DMS53 treated with DMSO at 0.1 percent for 48 hours (cell line): Measurements from ENCODE around the gene GABARAPL2.
"Not testable (repeated sequence)": the region's sequence is repeated elsewhere in the genome, so short reads cannot be mapped to it uniquely, and the experiment has no call there.

ENCODE experiments used
- DNase-seq: peaks from one replicate; lab custom pipeline; 2025; ENCODE audit not compliant: unreplicated experiment; lab: John Stamatoyannopoulos, UW

GABARAPL2 gene

GRCh38 chr16:75590920-75591843 is 25.0 kb downstream of the GABARAPL2 start:
- DNase-seq, result no peak

DNA sequence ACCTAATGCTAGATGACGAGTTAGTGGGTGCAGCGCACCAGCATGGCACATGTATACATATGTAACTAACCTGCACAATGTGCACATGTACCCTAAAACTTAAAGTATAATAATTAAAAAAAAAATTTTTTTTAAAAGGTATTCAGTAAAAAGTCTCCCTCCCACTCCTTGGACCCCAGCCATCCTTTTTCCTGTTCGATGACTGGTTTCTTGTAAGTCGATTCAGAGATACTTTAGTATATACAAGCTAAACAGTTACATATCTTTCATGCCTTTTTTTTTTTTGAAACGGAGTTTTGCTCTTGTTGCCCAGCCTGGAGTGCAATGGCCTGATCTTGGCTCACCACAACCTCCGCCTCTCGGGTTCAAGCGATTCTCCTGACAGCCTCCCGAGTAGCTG is 25.7 kb downstream of the GABARAPL2 start:
- DNase-seq, result not testable (repeated sequence)

GRCh38 chr16:75593308-75593707 is 27.1 kb downstream of the GABARAPL2 start:
- DNase-seq, result no peak

- DNase-seq, result peak; percentile 46
Observed at GRCh38 chr16:75593825-75594820, 27.9 kb downstream of the GABARAPL2 start.

DNA sequence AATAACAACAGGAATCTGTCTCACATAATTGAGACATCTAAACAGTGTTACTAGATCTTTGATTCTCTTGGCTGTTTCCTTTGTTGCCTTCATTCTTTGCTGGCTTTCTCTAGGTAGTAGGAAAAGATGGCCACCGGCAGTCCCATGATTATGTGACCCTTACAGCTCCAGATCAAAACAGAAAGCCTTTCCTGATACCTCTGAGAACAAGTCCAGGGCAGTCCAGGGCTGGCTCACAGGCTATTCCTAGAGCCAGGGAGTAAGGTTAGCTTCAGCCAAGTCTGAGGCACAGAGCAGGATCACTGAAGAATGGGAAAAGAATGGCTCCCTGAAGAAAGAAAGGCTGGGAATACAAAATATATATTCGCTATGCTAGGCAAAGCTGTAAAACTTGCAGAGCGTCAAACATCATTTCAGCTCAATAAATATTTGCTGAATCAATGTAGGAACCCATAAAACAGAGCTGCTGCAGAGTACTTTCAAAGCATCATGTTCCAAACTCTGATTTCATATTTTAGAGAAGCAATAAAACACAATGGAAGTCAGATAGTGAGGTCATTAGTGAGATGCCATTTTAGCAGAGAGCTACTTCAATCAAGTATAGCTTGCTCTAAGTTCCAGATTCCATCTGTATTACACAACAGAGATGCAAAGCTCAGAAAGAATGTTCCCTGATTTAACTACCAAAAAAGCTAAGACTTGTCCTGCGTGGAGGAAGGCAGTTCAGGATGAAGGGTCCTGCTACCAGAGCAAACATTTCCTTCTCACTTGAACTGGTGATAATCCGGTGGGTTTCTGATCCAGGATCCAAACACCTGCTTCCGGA is 33.5 kb downstream of the GABARAPL2 start:
- DNase-seq, result no peak

DNA sequence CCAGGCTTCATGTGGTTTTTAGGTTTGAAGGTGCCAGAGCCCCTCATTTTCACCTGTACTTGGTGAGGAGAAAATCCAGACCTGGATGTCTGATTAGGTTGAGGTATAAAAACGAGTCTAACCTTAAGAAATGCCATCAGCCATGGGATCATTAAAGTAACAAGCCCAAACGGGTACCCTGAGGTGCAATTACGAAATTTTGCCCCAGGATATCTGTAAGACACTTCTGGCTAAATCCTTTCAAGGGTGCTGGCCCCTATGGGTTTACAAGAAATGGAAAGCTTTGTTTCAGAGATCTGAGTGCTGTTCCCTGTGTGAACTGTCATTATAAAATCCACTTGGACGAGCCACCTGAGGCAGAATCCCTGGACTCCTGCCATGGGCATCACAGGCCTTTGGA is 37.1 kb downstream of the GABARAPL2 start:
- DNase-seq, result no peak

GRCh38 chr16:75606507-75606906 is 40.3 kb downstream of the GABARAPL2 start:
- DNase-seq, result no peak

- DNase-seq, result no peak
Observed at GRCh38 chr16:75614066-75614897, 48.1 kb downstream of the GABARAPL2 start.

DNA sequence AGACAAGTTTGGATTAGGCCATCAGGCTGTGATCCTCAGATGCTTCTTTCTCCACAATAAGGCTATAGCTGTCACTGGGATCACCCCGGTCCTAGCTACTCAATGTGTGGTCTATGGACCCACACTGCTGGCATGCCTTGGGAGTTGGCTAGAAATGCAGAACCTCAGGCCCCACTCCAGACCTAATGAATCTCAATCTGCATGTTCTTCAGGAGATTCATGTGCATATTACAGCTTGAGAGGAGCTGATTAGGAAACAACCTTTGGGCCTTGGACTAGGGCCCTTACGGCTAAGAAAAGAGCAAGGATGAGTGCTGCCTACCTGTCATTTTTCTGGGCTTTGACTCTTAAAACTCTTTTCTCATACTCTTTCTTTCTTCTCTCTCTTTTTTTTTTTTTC is 49.4 kb downstream of the GABARAPL2 start:
- DNase-seq, result no peak

DNA sequence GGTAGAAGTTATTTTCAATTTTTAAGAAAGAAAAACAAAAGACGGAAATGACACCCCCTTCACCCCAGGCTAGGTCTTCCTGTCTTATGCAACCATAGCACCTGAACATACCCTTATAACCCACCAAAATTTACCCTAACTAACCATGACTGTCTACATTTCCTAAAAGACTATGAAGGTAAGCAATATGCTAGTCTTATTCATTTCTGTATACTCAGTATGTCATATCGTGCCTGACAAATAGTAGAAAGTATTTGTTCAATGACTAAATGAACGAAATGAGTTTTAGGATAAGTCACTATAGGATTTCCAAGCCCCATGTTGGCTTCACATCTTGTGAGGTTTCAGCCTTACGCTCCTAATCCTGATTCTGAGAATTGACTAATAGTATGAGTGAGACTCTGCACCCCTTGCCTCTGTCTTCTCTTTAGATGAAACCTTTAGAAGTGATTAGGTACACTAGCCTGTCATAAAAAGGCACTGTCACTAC is 50.4 kb downstream of the GABARAPL2 start:
- no peak for DNase-seq

DNA sequence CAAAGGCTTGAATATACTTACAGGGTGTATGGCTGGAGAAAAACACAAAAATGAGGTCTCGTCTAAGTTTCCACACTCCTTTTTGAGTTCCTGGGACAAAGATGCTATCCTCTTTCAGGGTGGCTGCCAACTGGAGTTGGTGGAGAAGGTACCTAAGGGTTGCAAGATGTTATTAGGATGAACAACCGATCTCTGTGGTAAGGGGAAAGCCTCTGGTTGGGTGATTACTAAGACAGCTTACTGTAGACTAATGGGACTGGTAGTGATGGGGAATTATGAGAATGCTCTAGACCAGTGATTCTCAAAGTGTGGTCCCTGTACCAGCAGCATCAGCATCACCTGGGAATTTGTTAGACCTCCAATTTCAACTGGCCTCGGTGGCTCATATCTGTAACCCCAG is 50.9 kb downstream of the GABARAPL2 start:
- no peak for DNase-seq

GRCh38 chr16:75618780-75619179 is 52.6 kb downstream of the GABARAPL2 start:
- DNase-seq, result no peak

DNA sequence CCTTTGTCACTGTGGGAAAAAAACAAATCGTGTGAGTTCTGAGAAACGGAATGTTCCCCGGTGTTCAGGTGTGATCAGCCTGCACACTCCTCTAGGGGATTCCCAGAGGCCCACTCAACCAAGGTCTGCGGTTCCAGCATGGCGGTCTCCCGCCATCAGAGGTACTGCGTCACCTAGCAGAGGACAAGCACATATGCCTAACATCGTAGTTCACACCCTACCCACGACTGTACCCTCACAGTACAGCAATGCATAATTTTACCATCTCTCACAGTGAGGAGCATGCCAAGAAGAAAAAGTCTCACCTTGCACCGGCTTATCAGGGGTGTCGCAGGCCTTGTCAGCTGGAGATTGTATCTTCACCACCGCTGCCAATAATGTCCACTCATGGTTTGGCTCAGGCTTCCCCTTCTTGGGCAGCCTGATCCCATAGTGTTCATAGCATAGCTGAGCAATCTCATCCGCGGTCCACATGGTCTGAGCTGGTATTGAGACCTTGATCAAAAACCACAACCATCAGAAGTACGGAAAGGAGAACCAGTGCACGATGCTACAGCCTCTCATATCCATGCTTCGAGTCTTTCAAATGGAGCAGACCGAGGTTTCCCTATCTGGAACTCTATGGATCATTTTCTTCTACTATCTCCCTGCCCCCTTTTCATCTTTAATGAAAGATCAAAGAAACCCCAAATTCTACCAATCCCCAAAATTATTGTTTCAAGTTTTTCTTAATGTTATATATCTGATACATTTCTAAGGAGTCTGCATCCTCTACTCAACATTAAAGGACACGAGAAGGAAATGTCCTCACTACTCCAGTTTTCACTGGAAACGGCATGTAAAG is 54.4 kb downstream of the GABARAPL2 start:
- no peak for DNase-seq

- no peak for DNase-seq
Observed at GRCh38 chr16:75621170-75621477, 54.9 kb downstream of the GABARAPL2 start.

GRCh38 chr16:75622761-75623605 is 56.8 kb downstream of the GABARAPL2 start, which contains the start of gene ADAT1:
TSS of gene ADAT1 (minus strand) at chr16:75623281. CDS start at chr16:75620799, 2,482 bp downstream.
- DNase-seq, result peak; percentile 89

- no peak for DNase-seq
Observed at GRCh38 chr16:75624921-75625334, 58.7 kb downstream of the GABARAPL2 start.

DNA sequence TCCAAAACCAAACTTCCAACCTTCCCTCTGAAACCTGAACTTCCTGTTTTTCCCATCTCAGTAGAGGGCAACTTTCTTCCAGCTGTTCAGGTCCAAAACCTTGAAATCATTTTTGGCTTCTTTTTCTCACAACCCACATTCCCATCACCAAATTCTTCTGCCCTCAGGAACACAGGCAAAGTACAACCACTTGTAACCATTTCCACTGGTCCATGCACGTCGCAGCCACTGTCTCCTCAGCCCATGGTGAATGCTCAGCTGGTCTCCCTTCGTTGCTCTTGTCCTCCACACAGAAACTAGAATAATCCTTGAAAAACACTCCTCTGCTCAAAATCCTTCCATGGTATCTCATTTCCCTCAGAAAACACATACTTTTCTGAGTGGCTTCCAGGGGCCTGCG is 60.6 kb downstream of the GABARAPL2 start:
- no peak for DNase-seq
